GM12878 (cell line): Measurements from ENCODE around the gene IGSF6. TPM values are rescaled to one million over a fixed set of nuclear protein-coding genes. Genes with fewer than 3 reads are reported as not detected.

Source experiments
- ATAC-seq: fragments of 200-7000 bp; cut with Tn5 transposase; 3 replicates; pipeline ENCODE4 v1.9.1; 2020; ENCODE audit warnings: mild to moderate bottlenecking, moderate library complexity
- BruUV-seq: library from RNA; stranded (reverse); fragments of 400-500 nt; replicated peaks from 2 replicates; lab custom pipeline; 2021; lab: Mats Ljungman, UMichigan
- CTCF ChIA-PET: fragments of 300-600 bp; sonication (Branson Sonifier 250); formaldehyde crosslinking; extraction: SDS; loops from one replicate; lab custom pipeline; 2021; ENCODE audit warnings: inconsistent platforms; lab: Yijun Ruan, JAX
- POLR2A ChIA-PET: fragments of 350-600 bp; formaldehyde crosslinking; extraction: SDS; loops from one replicate; lab custom pipeline; 2021; ENCODE audit warnings: inconsistent platforms; lab: Charles Lee
- RAD21 ChIA-PET: fragments of 300-600 bp; sonication (Branson Sonifier 250); formaldehyde crosslinking; loops from one replicate; lab custom pipeline; 2023; ENCODE audit warnings: antibody characterized with exemption; ENCODE audit not compliant: unreplicated experiment; lab: Charles Lee
- SMC1A ChIA-PET: fragments of 300-600 bp; sonication (Branson Sonifier 250); formaldehyde crosslinking; loops from one replicate; lab custom pipeline; 2023; ENCODE audit not compliant: unreplicated experiment, uncharacterized antibody; lab: Charles Lee
- DNase-seq: peaks from one replicate; pipeline ENCODE4 v3.0.0-alpha.2; 2011; ENCODE audit warnings: low read depth, low spot score
- FAIRE-seq: peaks from 3 replicates; lab custom pipeline; 2011; peaks lifted over from hg19 to GRCh38; lab: Jason Lieb, UNC
- H2AFZ ChIP-seq: 2 replicates; pipeline ENCODE4 v1.6.0; 2011; ENCODE audit warnings: low read depth, low read length, control low read depth; ENCODE audit not compliant: control insufficient read depth
- H3K27ac ChIP-seq: 2 replicates; pipeline ENCODE4 v1.5.1; 2011; ENCODE audit warnings: control low read depth; ENCODE audit not compliant: control insufficient read depth, insufficient read depth
- H3K27me3 ChIP-seq, 2 experiments: replicated peaks in 1 of 2; 2 replicates each; pipeline versions ENCODE4 v1.6.0 to v1.6.1; 2011; ENCODE audit warnings: low read length in 1 of 2; ENCODE audit not compliant: control insufficient read depth in 2 of 2, insufficient read depth in 2 of 2
- H3K36me3 ChIP-seq, 2 experiments: 2 replicates each; pipeline ENCODE4 v1.5.1; 2011; ENCODE audit warnings: low read length in 1 of 2; ENCODE audit not compliant: control insufficient read depth in 2 of 2, insufficient read depth in 2 of 2
- H3K4me1 ChIP-seq: 2 replicates; pipeline ENCODE4 v1.6.1; 2011; ENCODE audit warnings: mild to moderate bottlenecking, low read length, moderate library complexity, mixed read lengths; ENCODE audit not compliant: control insufficient read depth, insufficient read depth
- H3K4me2 ChIP-seq: 2 replicates; pipeline ENCODE4 v1.6.0; 2011; ENCODE audit warnings: control low read depth; ENCODE audit not compliant: control insufficient read depth, insufficient read depth
- H3K4me3 ChIP-seq: fragments of 200-600 bp; sonication (generic); 2 replicates; pipeline ENCODE4 v1.5.1; 2016
- H3K79me2 ChIP-seq: 2 replicates; pipeline ENCODE4 v1.6.0; 2011; ENCODE audit warnings: low read length; ENCODE audit not compliant: control insufficient read depth, insufficient read depth
- H3K9ac ChIP-seq: 2 replicates; pipeline ENCODE4 v1.8.0; 2011; ENCODE audit warnings: low read length, control low read depth, mixed read lengths; ENCODE audit not compliant: control insufficient read depth, insufficient read depth
- H3K9me3 ChIP-seq: replicated peaks from 3 replicates; pipeline ENCODE4 v1.5.1; 2011; ENCODE audit warnings: mild to moderate bottlenecking, low read length; ENCODE audit not compliant: control insufficient read depth, insufficient read depth
- H4K20me1 ChIP-seq: 2 replicates; pipeline ENCODE4 v1.6.0; 2011; ENCODE audit not compliant: control insufficient read depth, insufficient read depth
- FOXM1 ChIP-seq: IDR thresholded peaks from 2 replicates; pipeline ENCODE4 v1.6.1; 2012; ENCODE audit warnings: low read depth, mild to moderate bottlenecking, inconsistent platforms, low read length, moderate library complexity
- MEF2B ChIP-seq: fragments of 450-650 bp; IDR thresholded peaks from 2 replicates; pipeline ENCODE4 v1.6.1; 2018; ENCODE audit warnings: mild to moderate bottlenecking, moderate library complexity; ENCODE audit not compliant: partially characterized antibody, poor library complexity, severe bottlenecking
- NFYB ChIP-seq: IDR thresholded peaks from 2 replicates; pipeline ENCODE4 v1.6.1; 2011; ENCODE audit warnings: low read depth, mild to moderate bottlenecking, low read length, improper control_type of control experiment, moderate library complexity; ENCODE audit not compliant: insufficient read depth
- NR2C1 ChIP-seq: fragments of 450-650 bp; IDR thresholded peaks from 2 replicates; pipeline ENCODE4 v1.6.1; 2017; ENCODE audit warnings: antibody characterized with exemption, mild to moderate bottlenecking, moderate library complexity
- POU2F2 ChIP-seq: IDR thresholded peaks from 3 replicates; pipeline ENCODE4 v1.6.1; 2011; ENCODE audit warnings: low read depth, mild to moderate bottlenecking, low read length, borderline replicate concordance
- YY1 ChIP-seq: IDR thresholded peaks from 2 replicates; pipeline ENCODE4 v1.6.1; 2011; ENCODE audit warnings: low read depth, mild to moderate bottlenecking, low read length
- ZBED1 ChIP-seq: IDR thresholded peaks from 2 replicates; pipeline ENCODE4 v1.6.1; 2016; ENCODE audit warnings: borderline replicate concordance
- WGBS: methylation state at CpG from one replicate; pipeline ENCODE4 v1.1.6; 2016; ENCODE audit warnings: low lambda C conversion rate; ENCODE audit not compliant: insufficient replicate concordance, insufficient coverage; ENCODE audit errors: missing lambda C conversion rate; 5-methylcytosine and 5-hydroxymethylcytosine counted together
- in situ Hi-C: fragments of 300-500 bp; cut with MboI; formaldehyde crosslinking; loops from 9 replicates; pipeline ENCODE4 v1.14.3; 2018; ENCODE audit warnings: mixed read lengths
- intact Hi-C: fragments of 100-400 bp; cut with micrococcal nuclease; formaldehyde crosslinking; loops from one replicate; pipeline ENCODE4 v1.14.2; 2022; ENCODE audit not compliant: unreplicated experiment
- polyA plus RNA-seq, 11 experiments: library from polyadenylated mRNA; depleted of rRNA in 4 of 11; unstranded in 6 of 11; stranded (reverse) in 5 of 11; fragments of >200 nt; fragmentation: Nextera tagmentation in 4 of 11; fragmentation: Illumina TruSeq in 1 of 11; extraction: Ambion mirVana in 4 of 11; extraction: Trizol in 1 of 11; gene quantifications; 1 replicate in 1 of 11; 2 replicates in 10 of 11; pipeline versions ENCODE4 v1.2.1 to v1.2.3, GENCODE V29; 2011 to 2016; ENCODE audit warnings: inconsistent platforms in 2 of 11, missing spikeins in 2 of 11, low read depth in 1 of 11
- total RNA-seq, 4 experiments: library from RNA; depleted of rRNA in 3 of 4; stranded (reverse); fragments of >200 nt in 3 of 4; fragmentation: Illumina TruSeq in 1 of 4; extraction: Trizol in 1 of 4; gene quantifications; 2 replicates each; pipeline versions ENCODE4 v1.2.1 to v1.2.3, GENCODE V29; 2013 to 2021
- TF ChIP-seq, protein P1 (sequence below): IDR thresholded peaks from 2 replicates; pipeline ENCODE4 v1.6.1; 2012; ENCODE audit warnings: low read length, inconsistent platforms
- TF ChIP-seq, protein P2 (sequence below): IDR thresholded peaks from 2 replicates; pipeline ENCODE4 v1.6.1; 2012; ENCODE audit warnings: mild to moderate bottlenecking, low read depth, low read length
- TF ChIP-seq, protein P3 (sequence below): fragments of 150-350 bp; IDR thresholded peaks from 2 replicates; pipeline ENCODE4 v1.6.1; 2014; ENCODE audit warnings: mild to moderate bottlenecking, low read depth, low read length
- TF ChIP-seq, protein P4 (sequence below): fragments of 450-650 bp; IDR thresholded peaks from 2 replicates; pipeline ENCODE4 v1.6.1; 2018; ENCODE audit warnings: borderline replicate concordance, mild to moderate bottlenecking; ENCODE audit not compliant: partially characterized antibody
- TF ChIP-seq, protein P5 (sequence below): IDR thresholded peaks from 2 replicates; pipeline ENCODE4 v1.6.1; 2012; ENCODE audit warnings: low read depth, low read length, improper control_type of control experiment

IGSF6 gene
- total and polyA plus RNA-seq, 10 of the 15 experiments (the other 5 are each of a cell fraction or from before 2014, with no cell fraction given), result 0.32 to 1.2 (median 0.72) TPM

DNA sequence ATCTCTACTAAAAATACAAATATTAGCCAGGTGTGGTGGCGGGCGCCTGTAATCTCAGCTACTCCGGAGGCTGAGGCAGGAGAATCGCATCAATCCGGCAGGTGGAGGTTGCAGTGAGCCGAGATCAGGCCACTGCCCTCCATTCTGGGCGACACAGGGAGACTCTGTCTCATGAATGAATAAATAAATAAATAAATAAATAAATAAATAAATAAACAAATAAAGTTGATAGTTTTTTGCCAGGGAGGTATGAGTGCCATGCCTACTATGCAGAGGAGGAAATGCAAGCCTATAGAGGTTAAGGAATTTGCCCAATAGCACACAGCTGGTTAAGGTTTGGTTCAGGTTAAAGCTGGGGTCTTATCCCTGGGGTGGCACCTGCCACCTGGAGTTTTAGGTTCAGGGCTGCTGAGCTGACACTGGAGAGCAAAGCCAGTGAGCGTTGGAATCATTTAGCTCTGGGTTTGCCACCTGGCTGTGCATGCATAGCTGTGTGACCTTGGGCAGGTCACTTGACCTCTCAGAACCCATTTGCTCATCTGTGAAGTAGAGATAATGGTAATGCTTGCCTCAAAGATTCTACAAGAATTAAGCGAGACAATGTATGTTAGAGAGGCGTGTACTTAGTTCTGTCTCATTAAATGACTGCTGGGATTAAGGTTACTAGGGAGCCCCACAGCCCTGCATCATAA lies 12.5 kb upstream of the IGSF6 start:
- Histone ChIP-seq H3K36me3 (no peaks in the 10 kb centered on the region), H3K27me3 (peaks cover 0 to 3% of the 10 kb centered on the region in 2 experiments; a peak in 2 of 4 replicates), H3K9me3 (no peaks in the 10 kb centered on the region), H3K4me2 (no peak overlapping the region), H3K27ac (no peak overlapping the region), H2AFZ (no peak overlapping the region), H3K4me1 (no peaks in the 10 kb centered on the region; the same call in 1 of the 2 replicates), H4K20me1 (no peaks in the 10 kb centered on the region), H3K79me2 (no peaks in the 10 kb centered on the region), H3K9ac (no peak overlapping the region), H3K4me3 (no peak overlapping the region)
- ATAC-seq (no peak; the same call in 2 of the 3 replicates), DNase-seq (no peak), FAIRE-seq (no peak)
- BruUV-seq, result no TSS peak
- POLR2A ChIA-PET, result no interaction called here
- WGBS, result 72% methylated on average over 10 of the region's 10 CpGs
- RAD21 ChIA-PET, result no interaction called here
- intact Hi-C loops, result no loop called here
- in situ Hi-C loops, result no loop called here
- CTCF ChIA-PET, result interaction anchor here (1.3 to 3.9 kb wide), 4 partner anchors 8 to 43 kb away, joined by 4 to 20 read pairs (median 7); no protein-coding TSS in a partner anchor
- SMC1A ChIA-PET, result interaction anchor here (1.8 kb wide), 1 partner anchor 40 kb away, joined by 5 read pairs; no protein-coding TSS in a partner anchor
- TF ChIP-seq, protein P1, sequence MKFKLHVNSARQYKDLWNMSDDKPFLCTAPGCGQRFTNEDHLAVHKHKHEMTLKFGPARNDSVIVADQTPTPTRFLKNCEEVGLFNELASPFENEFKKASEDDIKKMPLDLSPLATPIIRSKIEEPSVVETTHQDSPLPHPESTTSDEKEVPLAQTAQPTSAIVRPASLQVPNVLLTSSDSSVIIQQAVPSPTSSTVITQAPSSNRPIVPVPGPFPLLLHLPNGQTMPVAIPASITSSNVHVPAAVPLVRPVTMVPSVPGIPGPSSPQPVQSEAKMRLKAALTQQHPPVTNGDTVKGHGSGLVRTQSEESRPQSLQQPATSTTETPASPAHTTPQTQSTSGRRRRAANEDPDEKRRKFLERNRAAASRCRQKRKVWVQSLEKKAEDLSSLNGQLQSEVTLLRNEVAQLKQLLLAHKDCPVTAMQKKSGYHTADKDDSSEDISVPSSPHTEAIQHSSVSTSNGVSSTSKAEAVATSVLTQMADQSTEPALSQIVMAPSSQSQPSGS, result no peak
- no peak for TF ChIP-seq MEF2B
- TF ChIP-seq, protein P2, sequence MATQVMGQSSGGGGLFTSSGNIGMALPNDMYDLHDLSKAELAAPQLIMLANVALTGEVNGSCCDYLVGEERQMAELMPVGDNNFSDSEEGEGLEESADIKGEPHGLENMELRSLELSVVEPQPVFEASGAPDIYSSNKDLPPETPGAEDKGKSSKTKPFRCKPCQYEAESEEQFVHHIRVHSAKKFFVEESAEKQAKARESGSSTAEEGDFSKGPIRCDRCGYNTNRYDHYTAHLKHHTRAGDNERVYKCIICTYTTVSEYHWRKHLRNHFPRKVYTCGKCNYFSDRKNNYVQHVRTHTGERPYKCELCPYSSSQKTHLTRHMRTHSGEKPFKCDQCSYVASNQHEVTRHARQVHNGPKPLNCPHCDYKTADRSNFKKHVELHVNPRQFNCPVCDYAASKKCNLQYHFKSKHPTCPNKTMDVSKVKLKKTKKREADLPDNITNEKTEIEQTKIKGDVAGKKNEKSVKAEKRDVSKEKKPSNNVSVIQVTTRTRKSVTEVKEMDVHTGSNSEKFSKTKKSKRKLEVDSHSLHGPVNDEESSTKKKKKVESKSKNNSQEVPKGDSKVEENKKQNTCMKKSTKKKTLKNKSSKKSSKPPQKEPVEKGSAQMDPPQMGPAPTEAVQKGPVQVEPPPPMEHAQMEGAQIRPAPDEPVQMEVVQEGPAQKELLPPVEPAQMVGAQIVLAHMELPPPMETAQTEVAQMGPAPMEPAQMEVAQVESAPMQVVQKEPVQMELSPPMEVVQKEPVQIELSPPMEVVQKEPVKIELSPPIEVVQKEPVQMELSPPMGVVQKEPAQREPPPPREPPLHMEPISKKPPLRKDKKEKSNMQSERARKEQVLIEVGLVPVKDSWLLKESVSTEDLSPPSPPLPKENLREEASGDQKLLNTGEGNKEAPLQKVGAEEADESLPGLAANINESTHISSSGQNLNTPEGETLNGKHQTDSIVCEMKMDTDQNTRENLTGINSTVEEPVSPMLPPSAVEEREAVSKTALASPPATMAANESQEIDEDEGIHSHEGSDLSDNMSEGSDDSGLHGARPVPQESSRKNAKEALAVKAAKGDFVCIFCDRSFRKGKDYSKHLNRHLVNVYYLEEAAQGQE, result no peak
- TF ChIP-seq NFYB, result no peak
- TF ChIP-seq NR2C1, result no peak
- no peak for TF ChIP-seq YY1
- no peak for TF ChIP-seq POU2F2
- TF ChIP-seq, protein P3, sequence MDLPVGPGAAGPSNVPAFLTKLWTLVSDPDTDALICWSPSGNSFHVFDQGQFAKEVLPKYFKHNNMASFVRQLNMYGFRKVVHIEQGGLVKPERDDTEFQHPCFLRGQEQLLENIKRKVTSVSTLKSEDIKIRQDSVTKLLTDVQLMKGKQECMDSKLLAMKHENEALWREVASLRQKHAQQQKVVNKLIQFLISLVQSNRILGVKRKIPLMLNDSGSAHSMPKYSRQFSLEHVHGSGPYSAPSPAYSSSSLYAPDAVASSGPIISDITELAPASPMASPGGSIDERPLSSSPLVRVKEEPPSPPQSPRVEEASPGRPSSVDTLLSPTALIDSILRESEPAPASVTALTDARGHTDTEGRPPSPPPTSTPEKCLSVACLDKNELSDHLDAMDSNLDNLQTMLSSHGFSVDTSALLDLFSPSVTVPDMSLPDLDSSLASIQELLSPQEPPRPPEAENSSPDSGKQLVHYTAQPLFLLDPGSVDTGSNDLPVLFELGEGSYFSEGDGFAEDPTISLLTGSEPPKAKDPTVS, result no peak
- TF ChIP-seq FOXM1, result no peak
- TF ChIP-seq, protein P4, sequence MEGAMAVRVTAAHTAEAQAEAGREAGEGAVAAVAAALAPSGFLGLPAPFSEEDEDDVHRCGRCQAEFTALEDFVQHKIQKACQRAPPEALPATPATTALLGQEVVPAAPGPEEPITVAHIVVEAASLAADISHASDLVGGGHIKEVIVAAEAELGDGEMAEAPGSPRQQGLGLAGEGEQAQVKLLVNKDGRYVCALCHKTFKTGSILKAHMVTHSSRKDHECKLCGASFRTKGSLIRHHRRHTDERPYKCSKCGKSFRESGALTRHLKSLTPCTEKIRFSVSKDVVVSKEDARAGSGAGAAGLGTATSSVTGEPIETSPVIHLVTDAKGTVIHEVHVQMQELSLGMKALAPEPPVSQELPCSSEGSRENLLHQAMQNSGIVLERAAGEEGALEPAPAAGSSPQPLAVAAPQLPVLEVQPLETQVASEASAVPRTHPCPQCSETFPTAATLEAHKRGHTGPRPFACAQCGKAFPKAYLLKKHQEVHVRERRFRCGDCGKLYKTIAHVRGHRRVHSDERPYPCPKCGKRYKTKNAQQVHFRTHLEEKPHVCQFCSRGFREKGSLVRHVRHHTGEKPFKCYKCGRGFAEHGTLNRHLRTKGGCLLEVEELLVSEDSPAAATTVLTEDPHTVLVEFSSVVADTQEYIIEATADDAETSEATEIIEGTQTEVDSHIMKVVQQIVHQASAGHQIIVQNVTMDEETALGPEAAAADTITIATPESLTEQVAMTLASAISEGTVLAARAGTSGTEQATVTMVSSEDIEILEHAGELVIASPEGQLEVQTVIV, result no peak
- TF ChIP-seq, protein P5, sequence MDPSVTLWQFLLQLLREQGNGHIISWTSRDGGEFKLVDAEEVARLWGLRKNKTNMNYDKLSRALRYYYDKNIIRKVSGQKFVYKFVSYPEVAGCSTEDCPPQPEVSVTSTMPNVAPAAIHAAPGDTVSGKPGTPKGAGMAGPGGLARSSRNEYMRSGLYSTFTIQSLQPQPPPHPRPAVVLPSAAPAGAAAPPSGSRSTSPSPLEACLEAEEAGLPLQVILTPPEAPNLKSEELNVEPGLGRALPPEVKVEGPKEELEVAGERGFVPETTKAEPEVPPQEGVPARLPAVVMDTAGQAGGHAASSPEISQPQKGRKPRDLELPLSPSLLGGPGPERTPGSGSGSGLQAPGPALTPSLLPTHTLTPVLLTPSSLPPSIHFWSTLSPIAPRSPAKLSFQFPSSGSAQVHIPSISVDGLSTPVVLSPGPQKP, result no peak
- TF ChIP-seq ZBED1, result no peak
